ENCODE results near the gene TCHP.

TCHP gene

DNA sequence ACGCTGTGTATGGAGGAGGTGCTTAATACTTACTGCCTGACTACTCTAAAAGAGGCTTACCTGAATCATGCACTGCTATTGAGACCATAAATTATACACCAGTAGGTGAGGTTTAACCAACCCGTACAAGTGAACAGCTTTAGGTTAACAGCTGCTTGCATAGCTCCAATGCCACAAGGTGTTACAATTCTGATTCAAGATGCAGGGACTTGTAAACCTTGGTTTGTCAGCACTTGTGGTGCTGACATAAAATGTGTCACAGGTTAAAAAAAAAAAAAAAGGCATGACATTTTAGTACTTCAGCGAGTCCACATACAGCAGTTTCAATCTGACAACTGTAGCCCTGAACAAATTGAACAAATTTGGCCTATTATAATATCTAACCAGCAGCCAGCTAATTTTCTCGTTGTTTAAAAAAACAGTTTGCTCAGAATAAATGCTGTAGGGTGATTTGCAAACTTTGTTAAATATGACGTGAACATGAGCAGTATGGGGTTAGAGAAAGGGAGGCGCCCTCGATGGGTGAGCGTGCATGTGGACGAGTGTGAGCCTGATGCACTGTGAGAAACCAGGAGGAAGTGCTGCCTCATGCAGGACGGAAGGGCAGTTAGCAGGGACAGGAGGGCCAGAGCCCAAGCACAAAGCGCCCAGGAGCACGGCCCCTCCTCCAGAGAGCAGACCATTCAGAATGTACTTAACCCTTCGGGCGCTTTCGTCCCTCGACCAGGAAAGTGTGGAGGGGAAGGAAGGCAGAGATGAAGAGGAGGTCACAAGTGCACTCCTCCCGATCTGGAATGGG lies 44.7 kb downstream of the TCHP start:
- Histone ChIP-seq H3K14ac (ENCODE audit: low read length) (no peak overlapping the region), H2BK5ac (ENCODE audit: low read length) (no peak overlapping the region), H2BK120ac (ENCODE audit: low read depth, low read length) (no peak overlapping the region), H3K9me3 (replicated peaks in 1 of 2; ENCODE audit: control insufficient read depth in 2 of 2, insufficient read depth in 1 of 2, low read depth in 1 of 2, low read length in 2 of 2) (no peaks in the 10 kb centered on the region), H2AFZ (ENCODE audit: low read length) (peak overlapping the region; percentile 68), H3K79me1 (ENCODE audit: low read depth, low read length) (no peaks in the 10 kb centered on the region), H3K27ac (replicated peaks; ENCODE audit: low read length) (peak overlapping the region; percentile 55), H3K9ac (ENCODE audit: low read depth, low read length, poor library complexity) (no peak overlapping the region), H3K27me3 (ENCODE audit: control insufficient read depth in 3 of 3, insufficient read depth in 3 of 3, low read depth in 1 of 3, low read length in 3 of 3) (no peaks in the 10 kb centered on the region), H3K4ac (ENCODE audit: low read length) (no peak overlapping the region), H2BK15ac (ENCODE audit: low read length) (no peak overlapping the region), H3K4me1 (ENCODE audit: control insufficient read depth in 2 of 2, insufficient read depth in 1 of 2, low read depth in 1 of 2, low read length in 2 of 2) (peaks cover 17 to 49% of the 10 kb centered on the region in 2 donors), H3K18ac (ENCODE audit: low read length) (peak overlapping the region; percentile 11), H2AK5ac (ENCODE audit: low read depth, low read length) (no peak overlapping the region), H4K8ac (ENCODE audit: low read depth, low read length) (no peak overlapping the region), H3K4me3 (ENCODE audit: low read length in 2 of 2) (no peak overlapping the region), H3K23ac (ENCODE audit: low read depth, low read length, poor library complexity) (no peak overlapping the region), H3K36me3 (replicated peaks in 1 of 2; ENCODE audit: control insufficient read depth in 2 of 2, insufficient read depth in 2 of 2, low read length in 2 of 2) (peaks cover 0 to 30% of the 10 kb centered on the region in 2 donors), H3K4me2 (ENCODE audit: insufficient read depth, low read length, poor library complexity, severe bottlenecking) (peak overlapping the region; percentile 19), H2BK12ac (ENCODE audit: low read length) (peak overlapping the region; percentile 75), H4K91ac (ENCODE audit: low read depth, low read length, poor library complexity) (no peak overlapping the region)
- peak; percentile 48 for DNase-seq (ENCODE audit: low spot score)
- WGBS, 2 donors (ENCODE audit: extremely low coverage in 2 of 2, insufficient read length in 2 of 2, insufficient replicate concordance in 1 of 2), result no CpG with 5 or more reads among the region's 17 CpGs

DNA sequence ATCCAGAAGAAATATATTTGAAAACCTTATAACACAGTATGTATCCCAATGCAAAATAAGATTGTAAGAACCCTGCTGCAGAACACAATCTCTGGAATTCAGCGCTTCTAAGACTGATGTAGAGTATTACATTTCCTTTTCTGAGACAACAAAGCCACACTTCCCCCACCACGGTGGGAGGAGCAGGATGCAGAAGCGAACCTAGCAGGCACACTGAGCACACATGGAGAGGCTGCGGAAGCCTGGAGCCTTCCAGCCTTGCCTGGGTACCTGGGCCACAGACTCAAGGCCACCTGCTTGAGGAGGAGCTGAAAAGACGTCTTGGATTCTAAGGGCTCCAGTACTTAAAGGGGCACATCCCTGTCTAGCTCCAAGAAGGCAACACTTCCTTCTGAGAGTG lies 46.4 kb downstream of the TCHP start:
- Histone ChIP-seq H3K27ac (replicated peaks; ENCODE audit: low read length) (peak overlapping the region; percentile 27), H3K9ac (ENCODE audit: low read depth, low read length, poor library complexity) (no peak overlapping the region), H3K23ac (ENCODE audit: low read depth, low read length, poor library complexity) (no peak overlapping the region), H3K4me1 (ENCODE audit: control insufficient read depth in 2 of 2, insufficient read depth in 1 of 2, low read depth in 1 of 2, low read length in 2 of 2) (peaks cover 19 to 62% of the 10 kb centered on the region in 2 donors), H3K4me3 (ENCODE audit: low read length in 2 of 2) (no peak overlapping the region), H3K9me3 (replicated peaks in 1 of 2; ENCODE audit: control insufficient read depth in 2 of 2, insufficient read depth in 1 of 2, low read depth in 1 of 2, low read length in 2 of 2) (no peaks in the 10 kb centered on the region), H3K79me1 (ENCODE audit: low read depth, low read length) (no peaks in the 10 kb centered on the region), H2BK12ac (ENCODE audit: low read length) (no peak overlapping the region), H3K14ac (ENCODE audit: low read length) (no peak overlapping the region), H2BK5ac (ENCODE audit: low read length) (no peak overlapping the region), H3K18ac (ENCODE audit: low read length) (no peak overlapping the region), H4K91ac (ENCODE audit: low read depth, low read length, poor library complexity) (no peak overlapping the region), H3K4ac (ENCODE audit: low read length) (no peak overlapping the region), H2AFZ (ENCODE audit: low read length) (peak overlapping the region; percentile 65), H2BK15ac (ENCODE audit: low read length) (no peak overlapping the region), H2BK120ac (ENCODE audit: low read depth, low read length) (no peak overlapping the region), H4K8ac (ENCODE audit: low read depth, low read length) (no peak overlapping the region), H2AK5ac (ENCODE audit: low read depth, low read length) (no peak overlapping the region), H3K36me3 (replicated peaks in 1 of 2; ENCODE audit: control insufficient read depth in 2 of 2, insufficient read depth in 2 of 2, low read length in 2 of 2) (peaks cover 0 to 45% of the 10 kb centered on the region in 2 donors), H3K27me3 (ENCODE audit: control insufficient read depth in 3 of 3, insufficient read depth in 3 of 3, low read depth in 1 of 3, low read length in 3 of 3) (no peaks in the 10 kb centered on the region), H3K4me2 (ENCODE audit: insufficient read depth, low read length, poor library complexity, severe bottlenecking) (no peak overlapping the region)
- WGBS, 2 donors (ENCODE audit: extremely low coverage in 2 of 2, insufficient read length in 2 of 2, insufficient replicate concordance in 1 of 2), result no CpG with 5 or more reads among the region's 5 CpGs
- DNase-seq (ENCODE audit: low spot score), result peak; percentile 15

GRCh38 chr12:109946913-109947312 lies 46.8 kb downstream of the TCHP start:
- Histone ChIP-seq H3K27me3 (ENCODE audit: control insufficient read depth in 3 of 3, insufficient read depth in 3 of 3, low read depth in 1 of 3, low read length in 3 of 3) (no peaks in the 10 kb centered on the region), H3K9ac (ENCODE audit: low read depth, low read length, poor library complexity) (no peak overlapping the region), H2AK5ac (ENCODE audit: low read depth, low read length) (peak overlapping the region; percentile 70), H3K36me3 (replicated peaks in 1 of 2; ENCODE audit: control insufficient read depth in 2 of 2, insufficient read depth in 2 of 2, low read length in 2 of 2) (peaks cover 2 to 49% of the 10 kb centered on the region in 2 donors), H3K4me2 (ENCODE audit: insufficient read depth, low read length, poor library complexity, severe bottlenecking) (no peak overlapping the region), H3K4me1 (ENCODE audit: control insufficient read depth in 2 of 2, insufficient read depth in 1 of 2, low read depth in 1 of 2, low read length in 2 of 2) (peaks cover 23 to 62% of the 10 kb centered on the region in 2 donors), H3K79me1 (ENCODE audit: low read depth, low read length) (no peaks in the 10 kb centered on the region), H3K4me3 (ENCODE audit: low read length in 2 of 2) (no peak overlapping the region), H2BK5ac (ENCODE audit: low read length) (no peak overlapping the region), H3K9me3 (replicated peaks in 1 of 2; ENCODE audit: control insufficient read depth in 2 of 2, insufficient read depth in 1 of 2, low read depth in 1 of 2, low read length in 2 of 2) (no peaks in the 10 kb centered on the region), H3K14ac (ENCODE audit: low read length) (no peak overlapping the region), H3K27ac (replicated peaks; ENCODE audit: low read length) (peak overlapping the region; percentile 27), H3K18ac (ENCODE audit: low read length) (peak overlapping the region; percentile 12), H3K23ac (ENCODE audit: low read depth, low read length, poor library complexity) (no peak overlapping the region), H3K4ac (ENCODE audit: low read length) (no peak overlapping the region), H4K91ac (ENCODE audit: low read depth, low read length, poor library complexity) (no peak overlapping the region), H2AFZ (ENCODE audit: low read length) (peak overlapping the region; percentile 65), H2BK12ac (ENCODE audit: low read length) (no peak overlapping the region), H4K8ac (ENCODE audit: low read depth, low read length) (no peak overlapping the region), H2BK15ac (ENCODE audit: low read length) (no peak overlapping the region), H2BK120ac (ENCODE audit: low read depth, low read length) (no peak overlapping the region)
- no peak for DNase-seq (ENCODE audit: low spot score)
- no CpG with 5 or more reads among the region's 9 CpGs for WGBS, 2 donors (ENCODE audit: extremely low coverage in 2 of 2, insufficient read length in 2 of 2, insufficient replicate concordance in 1 of 2)

- Histone ChIP-seq H3K4me1 (ENCODE audit: control insufficient read depth in 2 of 2, insufficient read depth in 1 of 2, low read depth in 1 of 2, low read length in 2 of 2) (peaks cover 23 to 62% of the 10 kb centered on the region in 2 donors), H3K36me3 (replicated peaks in 1 of 2; ENCODE audit: control insufficient read depth in 2 of 2, insufficient read depth in 2 of 2, low read length in 2 of 2) (peaks cover 6 to 53% of the 10 kb centered on the region in 2 donors), H2AK5ac (ENCODE audit: low read depth, low read length) (no peak overlapping the region), H3K27ac (replicated peaks; ENCODE audit: low read length) (peak overlapping the region; percentile 27), H2BK15ac (ENCODE audit: low read length) (no peak overlapping the region), H3K27me3 (ENCODE audit: control insufficient read depth in 3 of 3, insufficient read depth in 3 of 3, low read depth in 1 of 3, low read length in 3 of 3) (no peaks in the 10 kb centered on the region), H3K4me3 (ENCODE audit: low read length in 2 of 2) (no peak overlapping the region), H3K9me3 (replicated peaks in 1 of 2; ENCODE audit: control insufficient read depth in 2 of 2, insufficient read depth in 1 of 2, low read depth in 1 of 2, low read length in 2 of 2) (no peaks in the 10 kb centered on the region), H3K14ac (ENCODE audit: low read length) (no peak overlapping the region), H3K4ac (ENCODE audit: low read length) (no peak overlapping the region), H3K23ac (ENCODE audit: low read depth, low read length, poor library complexity) (no peak overlapping the region), H3K79me1 (ENCODE audit: low read depth, low read length) (no peaks in the 10 kb centered on the region), H4K91ac (ENCODE audit: low read depth, low read length, poor library complexity) (no peak overlapping the region), H2BK5ac (ENCODE audit: low read length) (no peak overlapping the region), H3K4me2 (ENCODE audit: insufficient read depth, low read length, poor library complexity, severe bottlenecking) (no peak overlapping the region), H3K9ac (ENCODE audit: low read depth, low read length, poor library complexity) (no peak overlapping the region), H4K8ac (ENCODE audit: low read depth, low read length) (no peak overlapping the region), H3K18ac (ENCODE audit: low read length) (no peak overlapping the region), H2BK12ac (ENCODE audit: low read length) (no peak overlapping the region), H2BK120ac (ENCODE audit: low read depth, low read length) (no peak overlapping the region), H2AFZ (ENCODE audit: low read length) (no peak overlapping the region)
- DNase-seq (ENCODE audit: low spot score), result no peak
- WGBS, 2 donors (ENCODE audit: extremely low coverage in 2 of 2, insufficient read length in 2 of 2, insufficient replicate concordance in 1 of 2), result no CpG with 5 or more reads among the region's 3 CpGs
These were observed 47.4 kb downstream of the TCHP start for GRCh38 chr12:109947521-109947920.
